Measurements from ENCODE around the gene CALHM4.

DNA sequence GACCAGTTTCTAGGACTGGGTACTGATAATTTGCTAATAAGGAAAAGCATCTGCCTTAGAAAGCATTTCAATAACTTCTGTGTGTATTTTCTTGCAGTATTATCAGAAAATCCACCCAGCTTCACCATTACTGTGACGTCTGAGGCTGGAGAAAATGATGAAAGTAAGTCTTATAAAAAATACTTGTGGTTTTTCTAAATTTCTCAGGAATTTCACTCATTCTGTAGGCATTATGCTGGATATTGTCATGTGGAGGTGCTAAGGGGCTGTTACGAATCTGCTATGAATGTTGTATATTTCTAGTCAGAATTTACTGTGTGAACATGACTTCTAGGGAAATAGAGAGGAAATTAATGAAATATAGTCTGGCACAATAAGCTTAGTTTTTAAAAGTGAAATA is 26.6 kb downstream of the CALHM4 start:
- no peak for TF ChIP-seq CTCF (IDR thresholded peaks at IDR 0.05; ENCODE audit: low read length)
- TF ChIP-seq EZH2 (optimal IDR thresholded peaks at IDR 0.05; ENCODE audit: low read depth, low read length): no peak
- no peak for TF ChIP-seq EZH2phosphoT487 (IDR thresholded peaks at IDR 0.05; ENCODE audit: low read length)

Measured in MM.1S (cell line).